Skeletal muscle tissue (tissue), 4 donors: Measurements from ENCODE around the gene FAF2. TPM values are rescaled to one million over a fixed set of nuclear protein-coding genes. Genes with fewer than 3 reads are reported as not detected.
"Not testable (repeated sequence)": the region's sequence is repeated elsewhere in the genome, so short reads cannot be mapped to it uniquely, and the experiment has no call there.

Experiments
- H3K27ac ChIP-seq: one replicate; pipeline ENCODE4 v1.7.0; 2013; ENCODE audit warnings: mild to moderate bottlenecking, low read depth, low read length, inconsistent platforms
- H3K27me3 ChIP-seq, 3 donors: one replicate each; pipeline ENCODE4 v1.7.0; 2013; ENCODE audit warnings: low read length in 3 of 3; ENCODE audit not compliant: control insufficient read depth in 3 of 3, insufficient read depth in 3 of 3
- H3K36me3 ChIP-seq, 3 donors: one replicate each; pipeline ENCODE4 v1.7.0; 2013; ENCODE audit warnings: low read length in 3 of 3; ENCODE audit not compliant: control insufficient read depth in 3 of 3, insufficient read depth in 3 of 3
- H3K4me1 ChIP-seq, 3 donors: one replicate each; pipeline ENCODE4 v1.7.0; 2013; ENCODE audit warnings: low read length in 3 of 3, mild to moderate bottlenecking in 3 of 3; ENCODE audit not compliant: control insufficient read depth in 3 of 3, insufficient read depth in 3 of 3
- H3K4me3 ChIP-seq, 3 donors: one replicate each; pipeline ENCODE4 v1.7.0; 2013; ENCODE audit warnings: low read length in 3 of 3
- H3K9ac ChIP-seq, 3 donors: one replicate each; pipeline ENCODE4 v1.7.0; 2013; ENCODE audit warnings: low read length in 3 of 3, mild to moderate bottlenecking in 3 of 3, moderate library complexity in 2 of 3, low read depth in 1 of 3
- H3K9me3 ChIP-seq, 3 donors: one replicate each; pipeline ENCODE4 v1.7.0; 2013; ENCODE audit warnings: low read length in 3 of 3; ENCODE audit not compliant: control insufficient read depth in 3 of 3
- total RNA-seq: library from RNA; depleted of rRNA; stranded (reverse); fragments of >200 nt; gene quantifications from one replicate; pipeline ENCODE4 v1.2.3, GENCODE V29; 2014
- donor health status: Osteomylitis.

FAF2 gene
- total RNA-seq, 1 donor from 2014 or later, result 24.0 TPM

- Histone ChIP-seq H3K9me3 (no peaks in the 10 kb centered on the region), H3K36me3 (peaks cover 0 to 9% (median 0%) of the 10 kb centered on the region in 3 donors), H3K4me3 (no peak overlapping the region), H3K27me3 (no peaks in the 10 kb centered on the region), H3K4me1 (peaks cover 2 to 5% (median 3%) of the 10 kb centered on the region in 3 donors), H3K9ac (no peak overlapping the region), H3K27ac (no peak overlapping the region)
These were observed 22.9 kb downstream of the FAF2 start for GRCh38 chr5:176471098-176471497.

GRCh38 chr5:176473335-176474006, 25.3 kb downstream of the FAF2 start:
- no peaks in the 10 kb centered on the region for H3K27me3 ChIP-seq
- no peaks in the 10 kb centered on the region for H3K9me3 ChIP-seq
- no peaks in the 10 kb centered on the region for H3K4me1 ChIP-seq
- H3K9ac ChIP-seq, result no peak overlapping the region
- H3K4me3 ChIP-seq, result no peak overlapping the region
- H3K27ac ChIP-seq, result no peak overlapping the region
- peaks cover 0 to 7% (median 0%) of the 10 kb centered on the region in 3 donors for H3K36me3 ChIP-seq

GRCh38 chr5:176474476-176474875, 26.3 kb downstream of the FAF2 start:
- no peaks in the 10 kb centered on the region for H3K4me1 ChIP-seq
- H3K9me3 ChIP-seq, result no peaks in the 10 kb centered on the region
- H3K27ac ChIP-seq, result no peak overlapping the region
- peaks cover 0 to 9% (median 0%) of the 10 kb centered on the region in 3 donors for H3K36me3 ChIP-seq
- no peak overlapping the region for H3K4me3 ChIP-seq
- H3K9ac ChIP-seq, result no peak overlapping the region
- H3K27me3 ChIP-seq, result no peaks in the 10 kb centered on the region

GRCh38 chr5:176481711-176482110, 33.5 kb downstream of the FAF2 start:
- H3K36me3 ChIP-seq, result peaks cover 10 to 24% (median 21%) of the 10 kb centered on the region in 3 donors
- H3K9ac ChIP-seq, result no peak overlapping the region
- no peak overlapping the region for H3K27ac ChIP-seq
- H3K27me3 ChIP-seq, result no peaks in the 10 kb centered on the region
- H3K4me3 ChIP-seq, result no peak overlapping the region
- H3K9me3 ChIP-seq, result no peaks in the 10 kb centered on the region
- H3K4me1 ChIP-seq, result no peaks in the 10 kb centered on the region

- Histone ChIP-seq H3K36me3 (peaks cover 15 to 41% (median 32%) of the 10 kb centered on the region in 3 donors), H3K4me1 (no peaks in the 10 kb centered on the region)
These were observed 37.0 kb downstream of the FAF2 start for GRCh38 chr5:176485176-176485575.

GRCh38 chr5:176486189-176486757, 38.1 kb downstream of the FAF2 start:
- H3K27ac ChIP-seq, result no peak overlapping the region
- no peaks in the 10 kb centered on the region for H3K4me1 ChIP-seq
- H3K4me3 ChIP-seq, result no peak overlapping the region
- H3K9me3 ChIP-seq, result no peaks in the 10 kb centered on the region
- H3K9ac ChIP-seq, result no peak overlapping the region
- H3K36me3 ChIP-seq, result peaks cover 13 to 42% (median 41%) of the 10 kb centered on the region in 3 donors
- no peaks in the 10 kb centered on the region for H3K27me3 ChIP-seq

More at GRCh38 chr5:176485176-176485575, 37.0 kb downstream of the FAF2 start:
- Histone ChIP-seq H3K9ac (no peak overlapping the region), H3K27me3 (no peaks in the 10 kb centered on the region), H3K27ac (no peak overlapping the region), H3K9me3 (no peaks in the 10 kb centered on the region), H3K4me3 (no peak overlapping the region)

- not testable (repeated sequence) for H3K4me3 ChIP-seq, H3K4me1 ChIP-seq, H3K27ac ChIP-seq, H3K9ac ChIP-seq, H3K9me3 ChIP-seq, H3K27me3 ChIP-seq
- H3K36me3 ChIP-seq, result peaks cover 15 to 43% (median 43%) of the 10 kb centered on the region in 3 donors
These were observed 39.0 kb downstream of the FAF2 start for GRCh38 chr5:176487160-176487559.

- Histone ChIP-seq H3K4me3 (no peak overlapping the region), H3K9ac (no peak overlapping the region), H3K27ac (no peak overlapping the region), H3K36me3 (peaks cover 34 to 61% (median 59%) of the 10 kb centered on the region in 3 donors), H3K4me1 (no peaks in the 10 kb centered on the region), H3K27me3 (no peaks in the 10 kb centered on the region), H3K9me3 (no peaks in the 10 kb centered on the region)
These were observed 40.9 kb downstream of the FAF2 start for GRCh38 chr5:176489077-176489476.

GRCh38 chr5:176490301-176490700, 42.1 kb downstream of the FAF2 start:
- no peaks in the 10 kb centered on the region for H3K4me1 ChIP-seq
- H3K27me3 ChIP-seq, result no peaks in the 10 kb centered on the region
- no peaks in the 10 kb centered on the region for H3K9me3 ChIP-seq
- no peak overlapping the region for H3K27ac ChIP-seq
- peaks cover 39 to 69% (median 69%) of the 10 kb centered on the region in 3 donors for H3K36me3 ChIP-seq
- no peak overlapping the region for H3K9ac ChIP-seq
- no peak overlapping the region for H3K4me3 ChIP-seq

GRCh38 chr5:176491101-176491502, 42.9 kb downstream of the FAF2 start:
- Histone ChIP-seq H3K4me3 (no peak overlapping the region), H3K36me3 (peaks cover 40 to 71% (median 71%) of the 10 kb centered on the region in 3 donors), H3K4me1 (no peaks in the 10 kb centered on the region), H3K27ac (no peak overlapping the region), H3K9me3 (no peaks in the 10 kb centered on the region), H3K9ac (no peak overlapping the region), H3K27me3 (no peaks in the 10 kb centered on the region)
